ENCODE measurements around the gene GLOD4.
"Not testable (repeated sequence)": the region's sequence is repeated elsewhere in the genome, so short reads cannot be mapped to it uniquely, and the experiment has no call there.

The GLOD4 gene

GRCh38 chr17:802481-802880 lies 20.4 kb upstream of the GLOD4 start:
- no peak for DNase-seq

GRCh38 chr17:801660-802059 lies 19.6 kb upstream of the GLOD4 start:
- DNase-seq: no peak

- DNase-seq: no peak
Measured at GRCh38 chr17:800446-801242, 18.6 kb upstream of the GLOD4 start.

GRCh38 chr17:799261-799660 lies 17.2 kb upstream of the GLOD4 start:
- DNase-seq: peak; percentile 28

GRCh38 chr17:798246-798645 lies 16.2 kb upstream of the GLOD4 start:
- peak; percentile 35 for DNase-seq

- DNase-seq: peak; percentile 33
Measured at GRCh38 chr17:797236-797840, 15.3 kb upstream of the GLOD4 start.

GRCh38 chr17:796609-797008 lies 14.5 kb upstream of the GLOD4 start:
- DNase-seq: peak; percentile 40

- peak; percentile 27 for DNase-seq
Measured at GRCh38 chr17:795721-796120, 13.6 kb upstream of the GLOD4 start.

- no peak for DNase-seq
Measured at GRCh38 chr17:795276-795675, 13.2 kb upstream of the GLOD4 start.

GRCh38 chr17:794876-795275 lies 12.8 kb upstream of the GLOD4 start:
- peak; percentile 90 for DNase-seq

GRCh38 chr17:792277-792676 lies 10.2 kb upstream of the GLOD4 start:
- peak; percentile 37 for DNase-seq

GRCh38 chr17:791829-792228 lies 9.7 kb upstream of the GLOD4 start:
- DNase-seq: peak; percentile 36

GRCh38 chr17:790874-791247 lies 8.8 kb upstream of the GLOD4 start:
- peak; percentile 32 for DNase-seq

GRCh38 chr17:789931-790873 lies 8.1 kb upstream of the GLOD4 start:
- DNase-seq: peak; percentile 44

GRCh38 chr17:789160-789840 lies 7.2 kb upstream of the GLOD4 start:
- DNase-seq: peak; percentile 24

GRCh38 chr17:788551-788950 lies 6.5 kb upstream of the GLOD4 start:
- DNase-seq: no peak

- DNase-seq: peak; percentile 18
Measured at GRCh38 chr17:787641-788221, 5.7 kb upstream of the GLOD4 start.

GRCh38 chr17:785901-786300 lies 3.8 kb upstream of the GLOD4 start:
- DNase-seq: not testable (repeated sequence)

- DNase-seq: no peak
Measured at GRCh38 chr17:784143-784542, 2.1 kb upstream of the GLOD4 start.

- DNase-seq: no peak
Measured at GRCh38 chr17:778096-778495, 4.0 kb downstream of the GLOD4 start.

- DNase-seq: no peak
Measured at GRCh38 chr17:774313-774584, 7.8 kb downstream of the GLOD4 start.

- no peak for DNase-seq
Measured at GRCh38 chr17:773467-774312, 8.4 kb downstream of the GLOD4 start.
